AG08396 (cell line): Measurements from ENCODE around the gene DUSP7.

ENCODE experiments used
- DNase-seq: peaks from one replicate; pipeline ENCODE4 v3.0.0; 2012; ENCODE audit warnings: low spot score, mixed read lengths

DUSP7 gene, protein sequence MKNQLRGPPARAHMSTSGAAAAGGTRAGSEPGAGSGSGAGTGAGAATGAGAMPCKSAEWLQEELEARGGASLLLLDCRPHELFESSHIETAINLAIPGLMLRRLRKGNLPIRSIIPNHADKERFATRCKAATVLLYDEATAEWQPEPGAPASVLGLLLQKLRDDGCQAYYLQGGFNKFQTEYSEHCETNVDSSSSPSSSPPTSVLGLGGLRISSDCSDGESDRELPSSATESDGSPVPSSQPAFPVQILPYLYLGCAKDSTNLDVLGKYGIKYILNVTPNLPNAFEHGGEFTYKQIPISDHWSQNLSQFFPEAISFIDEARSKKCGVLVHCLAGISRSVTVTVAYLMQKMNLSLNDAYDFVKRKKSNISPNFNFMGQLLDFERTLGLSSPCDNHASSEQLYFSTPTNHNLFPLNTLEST

DNA sequence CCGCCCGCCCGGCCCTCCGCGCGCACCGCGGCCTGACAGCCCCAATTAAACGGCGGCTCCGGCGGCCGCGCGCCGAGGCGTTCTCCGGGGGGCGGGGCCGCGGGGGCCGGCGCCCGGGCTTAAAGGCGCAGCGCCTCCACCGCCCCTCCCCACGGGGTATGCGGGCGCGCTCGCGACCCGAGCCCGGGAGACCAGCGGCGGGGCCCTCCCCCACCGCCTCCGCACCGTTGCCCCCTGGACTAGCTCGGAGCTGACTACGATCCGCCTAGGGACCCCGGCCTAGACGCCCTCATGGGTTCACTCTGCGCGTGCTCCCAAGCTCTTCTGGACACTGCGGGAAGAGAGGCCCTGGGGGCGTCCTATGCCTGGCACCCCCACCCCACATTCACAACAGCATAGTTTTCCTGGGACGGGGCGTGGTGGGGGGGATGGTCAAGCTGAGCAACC lies at the start of gene DUSP7:
DUSP7 (minus strand) TSS at position 51 of the 447 bp plus-strand sequence. CDS start 205 bp downstream, outside the sequence.
- peak; percentile 81 for DNase-seq

DNA sequence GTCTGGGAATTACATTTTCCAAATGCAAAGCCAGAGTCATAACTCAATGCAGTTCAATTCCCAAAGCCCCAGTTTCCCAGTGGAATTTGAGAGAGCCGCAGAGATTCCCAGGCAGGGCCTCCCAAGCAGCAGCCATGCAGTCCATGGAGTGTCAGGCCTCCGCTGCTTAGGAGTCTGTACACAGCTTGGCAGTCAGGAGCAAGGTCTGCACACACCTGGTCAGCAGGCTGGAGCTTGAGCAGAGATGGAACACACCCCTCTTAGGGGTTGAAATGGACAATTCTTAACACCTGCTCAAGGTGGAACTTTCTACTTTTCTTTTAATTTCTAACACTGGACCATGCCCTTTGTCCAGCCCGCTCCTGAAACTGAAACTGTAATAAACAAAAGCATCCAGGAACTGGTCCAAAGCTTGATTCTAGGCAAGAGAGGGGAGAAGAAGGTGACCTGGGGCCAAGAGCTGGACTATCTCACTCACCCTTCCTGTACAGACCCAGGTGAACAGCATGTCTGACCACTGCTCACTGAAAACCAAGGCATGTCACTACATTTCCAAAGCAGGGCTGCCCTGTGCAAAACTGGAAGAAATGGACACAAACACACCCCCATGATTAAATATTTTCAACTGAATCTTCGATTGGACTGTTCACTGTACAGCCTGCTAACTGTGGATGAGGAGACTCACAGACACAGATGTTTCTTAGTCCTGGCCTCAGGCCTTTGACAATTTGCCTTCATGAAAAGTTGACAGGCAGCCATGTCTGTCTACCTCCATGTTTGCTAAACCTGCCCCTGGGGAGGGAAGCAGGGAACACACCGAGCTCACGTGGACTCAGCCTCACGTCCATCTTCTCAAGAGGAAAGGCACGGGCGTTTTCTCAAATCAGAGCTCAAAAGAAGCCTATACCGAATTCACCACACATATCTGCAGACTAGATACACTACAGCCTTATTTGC lies 48.6 kb upstream of the DUSP7 start:
- no peak for DNase-seq

DNA sequence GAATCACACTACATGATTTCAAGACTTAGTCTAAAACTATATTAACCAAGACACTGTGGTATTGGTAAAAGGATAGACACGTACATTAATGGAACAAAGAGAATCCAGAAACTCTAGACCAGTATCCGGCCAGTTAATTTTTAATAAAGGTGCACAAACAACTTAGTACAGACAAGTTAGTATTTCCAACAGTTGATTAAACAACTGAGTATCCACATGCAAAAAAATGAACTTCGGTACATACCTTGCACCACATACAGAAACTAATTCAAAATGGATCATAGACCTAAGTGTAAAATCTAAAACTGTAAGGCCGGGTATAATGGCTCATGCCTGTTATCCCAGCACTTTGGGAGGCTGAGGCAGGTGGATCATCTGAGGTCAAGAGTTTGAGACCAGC lies 46.6 kb upstream of the DUSP7 start:
- DNase-seq, result no peak

DNA sequence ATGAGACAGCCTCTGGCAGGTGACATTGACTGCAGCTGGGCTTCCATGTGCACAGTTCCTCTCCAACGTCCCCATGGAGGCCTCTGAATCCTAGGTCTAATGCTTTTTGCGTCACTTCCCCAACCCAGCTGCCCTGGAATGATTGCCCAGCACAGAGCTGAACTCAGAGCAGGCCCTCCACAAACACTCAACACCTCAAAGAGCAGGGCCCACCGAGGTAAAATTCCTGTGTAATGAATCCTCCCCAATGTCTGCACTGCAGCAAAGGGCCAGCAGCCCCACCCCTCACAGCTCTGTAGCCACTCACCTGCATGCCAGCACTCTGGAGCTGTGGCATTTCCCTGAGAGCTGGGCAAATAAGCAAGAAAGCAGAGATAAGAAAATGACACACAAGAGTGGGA lies 42.6 kb upstream of the DUSP7 start:
- DNase-seq, result no peak

DNA sequence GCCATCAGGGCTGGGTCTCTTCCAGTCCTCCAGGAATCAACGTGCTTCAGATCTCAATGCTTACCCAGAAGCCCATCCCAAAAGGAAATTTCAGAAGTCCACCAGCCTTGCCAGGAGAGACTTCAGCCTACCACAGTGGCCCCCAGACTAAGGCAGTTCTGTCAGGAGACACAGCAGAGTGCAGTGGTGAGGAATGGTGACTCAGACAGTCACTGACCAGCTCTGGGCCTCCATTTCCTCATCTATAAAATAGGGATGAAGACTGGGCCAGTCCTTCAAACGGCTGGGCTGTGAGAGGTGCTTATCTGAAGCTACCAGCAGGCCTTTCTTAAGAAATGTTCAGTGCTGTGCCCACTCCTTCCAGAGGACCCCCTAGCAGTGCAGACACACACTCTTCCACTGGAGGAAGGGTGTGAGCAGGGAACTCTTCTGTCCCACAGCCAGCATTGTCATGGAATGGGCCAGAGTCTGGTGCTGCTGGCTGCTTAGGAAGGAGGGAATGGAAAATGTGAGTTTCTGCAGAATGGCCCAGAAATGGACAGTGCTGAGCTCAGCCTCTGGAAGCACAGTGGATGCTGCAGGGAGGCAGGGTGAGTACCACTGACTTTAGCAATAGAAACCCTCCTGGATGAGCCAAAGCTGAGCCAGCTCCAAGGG lies 41.6 kb upstream of the DUSP7 start:
- no peak for DNase-seq

DNA sequence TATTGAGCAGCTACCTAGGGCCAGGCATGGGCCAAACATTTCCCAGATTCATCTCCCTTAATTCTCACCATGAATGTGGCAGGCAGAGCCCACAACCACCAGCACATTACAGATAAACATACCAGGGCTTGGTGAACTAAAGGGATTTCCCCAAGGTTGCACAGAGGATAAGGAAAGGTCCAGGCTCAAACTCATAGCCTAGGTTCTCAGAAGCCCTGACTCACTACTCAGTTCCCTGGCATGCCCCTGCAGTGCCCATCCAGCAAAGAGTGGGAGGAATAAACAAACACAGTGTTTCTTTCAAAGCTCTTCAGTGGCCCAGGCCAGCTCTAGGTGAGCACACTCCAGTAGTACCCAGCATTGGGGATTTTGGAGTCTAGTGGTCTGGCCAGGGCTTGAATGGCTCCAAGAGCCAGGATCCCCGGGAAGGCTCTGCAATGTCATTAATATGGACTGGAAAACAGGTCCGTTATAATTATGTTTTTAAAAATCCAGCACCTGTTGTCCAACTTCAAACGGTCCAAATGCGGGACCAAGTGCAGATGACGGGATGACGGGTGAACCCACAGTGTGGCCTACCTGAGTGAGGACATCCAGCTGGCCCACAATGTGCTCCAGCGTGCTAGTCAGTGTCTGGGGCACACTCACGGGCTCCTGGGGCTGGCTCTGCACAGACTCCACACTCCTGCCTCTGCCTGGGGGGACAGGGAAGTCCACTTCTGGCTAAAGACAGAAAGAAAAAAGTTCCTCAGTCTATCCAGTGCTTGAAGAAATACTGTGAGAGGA lies 39.8 kb upstream of the DUSP7 start:
- DNase-seq, result no peak

DNA sequence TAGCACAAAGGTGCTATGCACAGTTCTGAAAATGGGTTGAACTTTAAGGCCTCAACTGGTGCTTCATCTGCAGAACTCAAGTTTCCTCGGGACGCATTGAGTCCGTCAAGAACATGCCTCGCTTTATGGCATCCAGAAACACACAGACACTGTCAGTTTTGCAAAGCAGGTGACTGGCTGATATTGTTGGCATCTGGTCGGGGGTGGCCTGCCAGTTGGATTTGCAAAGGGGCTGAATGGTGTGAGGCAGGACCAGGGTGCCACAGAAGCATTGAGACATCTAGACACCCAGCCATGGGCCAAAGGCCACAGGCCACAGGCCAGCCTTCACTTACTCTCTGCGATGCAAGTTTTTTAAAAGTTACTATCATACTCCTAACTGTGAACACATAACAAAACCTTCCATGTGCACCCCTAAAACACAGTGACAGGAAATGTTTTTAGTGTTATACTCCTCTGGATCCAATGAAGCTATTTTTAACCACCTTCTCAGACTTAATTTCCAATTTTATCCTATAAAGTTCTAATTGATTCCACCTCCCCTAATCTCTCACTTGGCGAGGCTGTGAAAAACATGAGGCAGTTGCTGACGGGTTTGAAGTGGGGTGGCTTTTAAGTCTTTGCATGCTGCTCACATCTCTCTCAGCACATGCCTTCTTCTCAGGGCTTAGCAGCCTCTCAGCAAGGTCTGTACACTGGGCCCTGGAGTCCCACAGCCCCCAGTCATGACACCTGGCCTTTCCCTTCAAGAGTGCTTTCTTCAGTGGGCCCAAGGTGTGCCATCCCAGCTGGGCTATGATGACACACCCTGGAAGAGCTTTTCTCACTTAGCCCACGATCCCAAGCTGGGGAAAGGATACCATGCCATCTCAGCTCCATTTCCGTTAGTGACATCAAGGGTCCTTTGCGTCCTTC lies 38.5 kb upstream of the DUSP7 start:
- DNase-seq, result no peak

DNA sequence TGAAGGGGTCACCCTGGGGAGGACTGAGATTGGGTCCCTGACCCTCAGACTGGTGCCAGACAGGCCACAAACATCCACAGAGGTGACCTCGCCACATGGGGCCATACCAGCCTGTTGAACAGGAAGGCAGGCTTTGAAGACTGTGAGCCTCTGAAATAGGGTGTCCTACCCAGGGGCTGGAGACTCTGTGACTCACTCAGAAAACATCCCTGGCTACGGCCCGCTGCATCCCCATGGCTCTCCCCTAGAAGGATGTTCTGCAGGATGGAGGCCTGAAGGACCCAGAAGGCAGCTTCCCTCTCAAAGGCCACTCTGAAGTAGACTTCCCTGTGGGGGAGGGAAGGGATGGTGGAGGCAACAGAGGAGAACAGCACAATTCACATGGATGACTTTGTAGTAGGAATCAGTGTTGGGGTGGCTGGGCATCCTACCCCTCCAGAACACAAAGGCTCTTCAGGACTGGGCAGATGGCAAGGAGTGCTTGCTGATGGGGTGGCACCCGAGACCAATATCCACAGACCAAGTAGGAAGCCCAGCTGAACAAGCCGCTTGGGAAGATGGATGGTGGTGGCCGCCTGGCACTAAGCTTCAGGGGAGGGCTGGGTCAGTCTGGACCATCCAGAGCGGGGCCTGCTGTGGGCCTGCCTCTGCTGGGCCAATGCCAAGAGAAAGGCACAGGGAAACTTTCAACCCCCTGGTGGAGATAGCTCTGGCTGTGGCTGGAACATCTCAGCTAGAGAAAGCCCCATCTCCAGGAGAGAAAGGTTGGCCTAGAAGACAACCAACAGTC lies 37.6 kb upstream of the DUSP7 start:
- DNase-seq, result no peak

DNA sequence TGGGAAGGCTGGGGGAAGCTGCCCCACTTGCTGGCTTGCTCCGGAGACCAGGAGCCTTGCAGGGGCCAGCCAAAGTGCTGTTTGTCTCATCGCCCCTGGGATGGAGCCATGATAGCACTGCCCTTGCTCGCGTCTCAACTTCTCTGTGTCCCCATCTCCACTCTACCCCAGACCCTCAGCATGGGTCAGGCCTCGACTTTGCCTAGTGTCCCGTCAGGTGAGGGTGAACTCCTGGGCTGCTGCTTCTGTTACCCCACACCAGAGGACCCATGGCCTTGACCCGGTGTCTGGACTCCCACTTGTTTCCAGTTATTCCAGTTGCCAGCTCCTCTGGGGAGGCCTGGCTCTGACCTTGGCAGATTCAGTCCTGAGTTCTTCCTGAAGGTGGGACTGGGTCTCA lies 36.5 kb upstream of the DUSP7 start:
- no peak for DNase-seq

DNA sequence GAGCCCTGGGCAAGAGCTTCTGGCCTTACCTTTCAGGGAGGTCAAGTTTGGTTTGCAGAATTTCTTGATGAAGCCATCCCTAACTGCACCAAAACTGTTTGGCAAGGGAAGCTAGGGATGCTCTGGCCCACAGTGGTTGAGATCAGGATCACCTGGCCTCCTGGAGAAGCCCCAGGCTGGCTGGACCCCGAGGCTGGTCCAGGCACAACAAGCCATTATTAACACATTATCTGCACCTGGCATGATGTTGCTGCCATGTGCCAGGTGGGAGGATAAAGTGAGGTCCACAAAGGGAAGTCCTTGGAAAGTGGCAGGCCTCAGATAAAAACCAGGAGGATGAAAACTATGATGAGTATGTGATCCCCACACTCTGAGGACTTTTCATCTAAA lies 35.9 kb upstream of the DUSP7 start:
- DNase-seq, result no peak

DNA sequence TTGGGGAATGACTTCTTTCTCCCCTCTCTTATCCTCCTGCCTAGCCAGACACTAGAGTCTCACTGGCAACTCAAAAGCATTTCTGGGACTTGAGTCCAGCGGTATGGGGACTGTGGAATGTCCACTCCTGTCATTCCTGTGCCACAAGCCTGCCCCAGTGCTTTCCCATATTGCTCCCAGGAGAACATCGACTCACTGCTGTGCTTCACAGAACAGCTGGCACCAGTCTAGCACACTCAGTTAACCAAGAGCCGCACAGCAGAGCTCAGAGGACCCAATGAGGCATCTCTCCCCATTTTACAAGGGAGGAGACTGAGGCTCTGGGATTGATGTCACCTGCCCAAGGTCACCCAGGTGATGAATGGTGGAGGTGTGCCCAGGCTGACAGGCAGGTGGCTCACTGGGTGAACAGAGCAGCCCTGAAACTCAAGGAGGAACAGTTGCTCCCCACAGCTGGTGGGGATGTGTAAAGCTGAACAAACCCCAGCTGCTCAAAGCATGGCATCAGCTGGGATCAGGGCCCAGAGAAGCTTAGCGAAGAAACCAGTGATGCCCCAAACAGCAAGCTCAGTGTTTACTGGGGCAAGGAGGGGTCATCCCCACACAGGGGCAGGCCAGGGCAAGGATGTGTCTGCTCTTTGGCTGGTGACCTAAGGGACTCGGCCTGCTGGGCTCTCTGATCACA lies 35.4 kb upstream of the DUSP7 start:
- DNase-seq, result peak; percentile 46

DNA sequence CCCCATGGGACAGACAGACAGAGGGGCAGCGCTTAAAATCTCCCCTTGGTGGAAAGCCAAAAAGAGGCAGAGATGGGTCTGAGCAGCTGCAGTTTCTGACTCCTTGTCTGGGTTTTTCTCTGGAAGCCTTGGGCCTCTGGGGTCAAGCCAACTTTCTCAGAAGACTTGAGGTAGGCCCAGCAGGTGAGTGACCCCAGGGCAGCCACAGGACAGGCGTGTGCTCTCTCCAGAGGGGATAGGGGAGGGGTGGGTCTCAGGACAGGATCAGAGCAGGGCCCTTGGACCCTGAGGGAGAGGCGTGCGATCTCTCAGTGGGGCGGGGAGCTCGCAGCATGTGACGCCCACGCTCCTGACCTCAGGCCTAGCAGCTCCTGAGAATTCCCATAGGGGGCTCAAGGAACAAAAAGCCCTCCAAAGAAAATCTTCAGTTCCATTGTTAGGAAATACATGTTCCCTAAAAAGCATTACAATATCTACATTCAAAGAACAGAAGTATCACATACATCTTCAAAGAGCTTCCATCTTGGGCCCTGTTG lies 34.6 kb upstream of the DUSP7 start:
- no peak for DNase-seq

DNA sequence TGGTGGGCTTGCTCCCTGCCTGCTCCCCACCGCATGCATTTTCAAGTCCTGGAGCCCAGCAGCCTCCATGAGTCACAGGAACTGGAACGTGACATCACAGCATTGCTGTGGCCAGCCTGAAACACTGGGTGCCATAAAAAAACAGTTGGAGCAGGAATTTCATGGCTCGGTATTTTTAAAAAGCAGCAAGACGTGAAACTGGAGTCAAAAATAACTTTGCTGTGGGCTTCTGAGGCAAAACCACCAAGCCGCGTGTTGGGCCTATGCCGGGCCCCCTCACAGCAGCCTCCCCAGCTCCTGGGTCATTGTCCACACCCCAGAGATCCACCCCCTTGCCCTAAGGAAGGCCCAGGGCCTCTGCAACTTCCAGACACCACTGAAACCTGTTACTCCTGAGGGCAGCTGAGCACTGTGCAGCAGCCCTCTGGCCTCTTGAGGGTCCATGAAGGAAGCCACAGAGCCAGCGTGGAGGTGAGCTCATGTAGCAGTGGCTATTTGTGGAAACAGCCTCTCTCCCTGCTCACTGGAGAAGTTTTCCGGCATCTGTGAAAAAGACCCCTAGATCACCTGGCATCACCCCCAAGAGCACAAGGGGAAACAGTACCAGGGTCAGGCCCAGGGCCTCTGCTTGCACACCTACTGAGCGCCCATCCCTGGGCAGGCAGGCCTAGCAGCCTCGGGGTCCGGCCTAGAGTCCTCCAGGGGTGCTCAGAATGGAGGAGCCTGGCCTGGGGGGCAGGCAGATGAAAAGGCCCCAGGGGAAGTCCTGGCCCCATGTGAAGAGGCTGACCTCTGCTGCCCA lies 34.0 kb upstream of the DUSP7 start:
- DNase-seq, result peak; percentile 81

DNA sequence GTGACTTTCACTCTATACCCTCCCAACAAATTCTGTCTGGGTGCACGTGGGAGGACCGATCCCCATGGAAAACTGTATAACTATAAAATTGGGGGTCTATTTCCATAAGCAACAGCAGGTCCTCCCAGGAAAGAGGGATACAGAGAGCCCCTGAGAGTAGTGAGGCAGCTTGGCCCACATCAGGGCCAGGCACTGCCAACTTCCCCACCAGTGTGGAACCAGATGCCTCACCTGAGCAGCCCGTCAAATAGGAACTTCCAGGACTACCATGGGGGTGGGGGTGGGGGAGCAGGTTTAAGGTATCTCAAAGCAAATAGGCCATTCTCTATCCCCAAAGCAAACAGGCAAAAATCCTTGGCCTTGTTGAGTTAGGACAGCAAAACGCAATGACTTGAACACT lies 33.3 kb upstream of the DUSP7 start:
- DNase-seq, result no peak

DNA sequence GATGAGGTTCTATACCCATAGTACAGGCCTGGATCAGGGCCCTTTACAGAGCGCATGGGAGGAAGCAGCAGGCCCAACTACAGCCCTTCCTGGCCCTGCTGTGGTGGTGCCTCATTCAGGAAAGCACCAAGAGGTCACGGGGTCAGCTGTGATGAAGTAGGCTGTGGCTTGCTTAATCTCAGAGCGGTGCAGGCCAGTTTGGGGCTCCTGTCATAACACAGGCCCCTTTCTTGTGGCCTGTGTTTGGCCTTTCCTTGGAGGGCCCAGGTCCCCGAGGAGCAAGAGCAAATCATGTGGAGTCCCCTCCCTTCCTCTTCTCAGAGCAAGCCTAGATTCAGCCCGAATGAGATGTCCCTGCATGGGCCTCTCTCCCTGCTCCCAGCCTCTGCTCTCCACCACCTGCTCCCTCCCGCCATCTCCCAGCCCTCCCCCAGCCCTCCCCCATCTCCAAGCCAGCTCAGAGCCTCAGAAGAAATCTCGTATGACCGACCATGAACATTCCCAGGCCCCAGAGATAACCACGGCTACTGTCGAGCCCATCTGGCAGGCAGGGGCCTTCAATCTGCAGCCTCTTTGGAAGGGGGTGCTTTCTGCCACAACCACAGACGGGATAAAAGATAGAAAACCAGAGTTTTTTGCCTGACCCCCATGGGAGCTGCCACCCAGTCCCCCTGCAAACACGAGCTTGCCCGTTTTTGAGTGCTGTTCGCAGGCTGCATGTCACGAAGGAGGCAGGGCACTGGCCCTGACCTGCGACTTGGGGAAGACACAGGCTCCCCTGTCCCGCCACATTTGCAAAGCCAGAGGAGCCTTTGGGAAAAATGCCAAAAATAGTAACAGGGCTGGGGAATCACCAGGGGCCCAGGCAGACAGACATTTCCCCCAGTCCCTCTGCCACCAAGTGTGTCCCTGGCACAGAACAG lies 32.3 kb upstream of the DUSP7 start:
- peak; percentile 53 for DNase-seq

DNA sequence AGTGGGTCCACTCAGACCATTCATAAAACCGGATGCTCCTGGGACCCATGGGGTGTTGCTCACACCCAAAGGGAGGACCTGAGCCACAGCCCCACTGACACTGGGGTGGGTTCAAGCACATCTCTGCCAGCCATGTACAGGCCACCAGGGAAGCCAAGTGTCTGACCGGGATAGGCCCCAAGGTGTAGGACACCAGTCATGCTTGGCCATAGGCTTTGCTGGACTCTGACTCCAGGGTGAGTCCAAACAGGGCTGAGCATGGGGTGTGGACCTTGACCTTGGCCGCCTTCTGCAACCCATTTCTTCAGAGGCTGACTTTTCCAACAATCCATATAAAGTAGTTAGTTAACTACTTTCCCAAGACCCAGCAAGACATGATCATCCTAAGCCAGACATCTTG lies 31.4 kb upstream of the DUSP7 start:
- no peak for DNase-seq
